GM19025 (cell line): ENCODE results near the gene ARHGAP21.

Experiments
- ATAC-seq: cut with Tn5 transposase; IDR thresholded peaks from one replicate; pipeline ENCODE4 v1.9.1; 2021; ENCODE audit warnings: mild to moderate bottlenecking, low read depth, moderate library complexity; ENCODE audit not compliant: unreplicated experiment

The ARHGAP21 gene

DNA sequence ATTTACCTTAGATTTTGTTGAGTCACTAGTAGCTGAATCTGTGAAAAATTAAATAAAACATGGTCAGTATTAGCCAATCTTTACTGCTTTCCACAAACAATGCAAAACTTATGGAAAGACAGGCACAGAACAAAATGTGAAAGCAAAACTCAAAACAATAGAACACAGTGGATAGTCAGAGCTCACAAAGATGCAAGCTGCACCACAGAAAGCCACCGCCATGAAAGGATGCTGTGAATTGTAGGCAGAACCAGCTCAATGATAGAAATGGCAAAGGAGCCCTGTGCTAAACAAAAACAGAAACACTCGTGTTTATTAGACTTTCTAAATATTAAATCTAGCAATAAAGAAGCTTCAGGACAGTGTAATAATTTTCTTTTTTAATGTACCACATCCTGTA lies 134.4 kb downstream of the ARHGAP21 start:
- no peak for ATAC-seq

- no peak for ATAC-seq
Observed at GRCh38 chr10:24579906-24580305, 143.8 kb downstream of the ARHGAP21 start.

DNA sequence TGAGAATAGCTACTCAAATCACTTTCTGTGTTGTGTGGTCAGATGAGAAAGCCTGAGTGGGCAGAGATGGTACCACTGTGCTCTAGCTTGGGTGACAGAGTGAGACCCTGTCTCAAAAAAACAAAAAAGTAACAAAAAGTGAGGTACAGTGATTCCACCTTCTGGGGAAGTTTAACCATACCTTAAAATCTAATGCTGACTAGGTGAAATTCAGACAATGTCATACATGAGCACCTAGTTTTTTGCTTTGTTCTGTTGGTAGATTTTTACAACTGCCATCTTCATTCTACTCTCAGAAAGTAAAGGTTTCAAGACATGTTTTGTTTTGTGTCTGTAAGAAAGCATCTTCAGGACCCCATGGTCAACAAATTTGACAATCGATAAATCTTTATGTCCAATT lies 144.2 kb downstream of the ARHGAP21 start:
- no peak for ATAC-seq

DNA sequence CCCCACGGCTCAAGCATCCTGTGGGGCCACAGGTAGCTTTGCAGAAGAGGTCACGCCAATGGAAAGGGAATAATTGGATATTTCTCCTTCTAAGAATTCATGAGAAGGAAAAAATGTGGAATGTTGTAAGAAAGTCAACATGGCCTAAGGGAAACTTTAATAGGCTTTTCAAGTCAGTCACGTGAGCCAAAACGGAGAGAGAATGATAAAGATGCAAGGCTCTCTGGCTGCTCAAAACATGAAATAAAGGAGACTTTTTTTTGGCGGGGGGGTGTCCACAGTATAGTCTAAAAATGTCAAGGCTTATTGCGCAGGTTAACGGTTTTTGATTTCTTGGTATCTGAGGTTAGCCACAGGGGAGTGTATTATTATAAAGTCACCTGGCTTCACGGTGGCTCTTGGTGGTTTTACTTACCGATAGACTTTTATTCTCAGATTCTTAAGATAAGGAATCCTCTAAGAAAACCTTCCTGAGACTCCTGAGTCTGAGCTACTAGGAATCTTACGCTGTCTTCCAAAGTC lies 148.1 kb downstream of the ARHGAP21 start:
- no peak for ATAC-seq

GRCh38 chr10:24574578-24575155 lies 149.0 kb downstream of the ARHGAP21 start:
- ATAC-seq = no peak

- ATAC-seq = no peak
Observed at GRCh38 chr10:24574161-24574560, 149.5 kb downstream of the ARHGAP21 start.

DNA sequence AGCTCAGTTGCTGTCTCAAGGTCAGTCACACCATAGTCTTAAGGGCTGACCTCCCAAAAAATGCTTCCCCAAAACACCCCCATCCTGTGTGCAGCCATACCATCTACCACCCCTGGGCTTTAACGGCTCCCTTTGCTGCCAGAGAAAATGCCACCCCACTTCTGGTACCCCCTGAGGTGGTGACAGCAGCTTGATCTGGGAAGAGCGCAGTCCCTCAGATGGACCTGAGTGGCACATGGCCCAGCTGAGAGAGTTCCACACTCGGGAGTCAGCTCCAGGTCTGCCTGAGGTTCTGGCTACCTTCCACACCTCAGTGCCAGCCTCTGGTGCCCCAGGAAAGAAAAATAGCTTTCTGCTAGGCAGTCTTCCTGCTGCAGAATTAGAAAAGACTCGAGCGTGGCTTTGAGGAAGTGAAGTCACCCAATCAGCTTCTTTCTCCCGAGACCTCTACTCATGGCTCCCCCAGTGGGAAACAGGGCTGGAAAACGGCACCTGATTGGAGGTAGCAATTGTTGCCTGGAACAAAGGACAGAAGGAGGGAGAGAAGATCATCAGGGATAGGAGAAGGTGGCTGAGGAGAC lies 151.7 kb downstream of the ARHGAP21 start:
- no peak for ATAC-seq

DNA sequence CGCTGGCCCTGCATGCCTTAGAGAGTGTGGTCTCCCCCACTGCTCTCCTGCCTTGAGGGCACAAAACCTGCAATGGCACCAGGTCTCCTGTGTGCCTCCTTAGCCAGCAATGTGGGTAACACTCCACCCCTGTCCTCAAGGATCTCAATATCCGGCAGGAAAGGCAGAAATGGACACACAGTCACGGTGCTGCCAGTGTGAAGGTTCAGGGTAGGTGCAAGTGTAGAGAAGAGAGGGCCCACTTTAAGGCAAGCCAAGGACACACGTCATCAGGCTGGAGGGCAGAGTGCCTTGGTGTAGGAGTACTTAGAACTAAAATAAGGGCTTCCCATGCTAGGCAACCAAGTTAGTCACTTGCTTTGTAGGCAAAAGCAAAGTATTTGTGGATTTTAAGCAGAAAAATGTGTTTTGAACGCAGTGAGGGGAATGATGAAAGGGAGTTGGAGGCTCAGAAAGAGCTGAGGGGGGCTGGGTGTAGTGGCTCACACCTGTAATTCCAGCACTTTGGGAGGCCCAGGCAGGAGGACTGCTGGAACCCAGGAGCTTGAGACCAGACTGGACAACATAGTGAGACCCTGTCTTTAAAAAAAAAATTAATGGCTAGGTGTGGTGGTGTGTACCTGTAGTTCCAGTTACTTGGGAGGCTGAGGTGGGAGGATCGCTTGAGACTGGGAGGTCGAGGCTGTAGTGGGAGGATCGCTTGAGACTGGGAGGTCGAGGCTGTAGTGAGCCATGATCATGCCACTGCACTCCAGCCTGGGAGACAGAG lies 152.8 kb downstream of the ARHGAP21 start:
- no peak for ATAC-seq

DNA sequence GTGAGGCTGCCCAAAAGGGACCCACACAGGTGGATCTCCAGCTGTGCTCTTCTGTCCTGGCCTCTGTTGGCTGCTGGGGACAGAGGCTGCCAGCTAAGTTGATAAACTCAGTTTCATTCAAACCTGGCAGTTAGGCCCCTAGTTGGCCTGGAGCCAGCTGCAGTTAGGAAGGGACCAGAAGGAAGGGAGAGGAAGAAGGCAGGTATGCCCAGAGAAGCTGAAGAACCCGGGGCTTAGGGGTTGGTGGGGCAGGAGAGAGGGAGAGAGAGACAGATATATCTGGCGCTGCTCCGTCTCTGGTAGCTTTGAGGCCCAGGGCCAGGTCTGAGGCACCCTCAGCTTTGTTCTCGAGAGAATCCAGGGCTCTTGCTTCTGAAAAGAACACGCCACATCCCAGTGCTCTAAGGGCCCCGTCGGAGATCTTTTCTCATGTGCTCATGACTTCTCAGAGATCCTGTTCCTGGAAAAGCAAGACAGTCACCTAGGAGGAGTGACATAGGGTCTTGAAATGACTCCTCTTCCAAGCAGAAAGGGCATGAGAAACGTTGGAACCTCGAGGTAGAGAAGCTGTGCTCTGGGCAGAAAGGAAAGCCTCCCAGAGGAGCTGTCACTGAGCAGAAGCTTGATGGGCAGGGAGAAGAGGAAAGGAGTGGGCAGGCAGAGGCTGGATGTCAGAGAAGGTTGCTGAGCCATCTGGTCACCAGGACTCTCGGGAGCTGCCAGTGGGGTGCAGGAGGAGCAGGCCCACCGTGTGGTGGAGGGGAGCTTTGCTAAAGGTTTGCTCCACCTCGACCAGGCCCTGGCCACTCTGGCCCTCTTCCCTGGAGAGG lies 153.6 kb downstream of the ARHGAP21 start:
- ATAC-seq = no peak

DNA sequence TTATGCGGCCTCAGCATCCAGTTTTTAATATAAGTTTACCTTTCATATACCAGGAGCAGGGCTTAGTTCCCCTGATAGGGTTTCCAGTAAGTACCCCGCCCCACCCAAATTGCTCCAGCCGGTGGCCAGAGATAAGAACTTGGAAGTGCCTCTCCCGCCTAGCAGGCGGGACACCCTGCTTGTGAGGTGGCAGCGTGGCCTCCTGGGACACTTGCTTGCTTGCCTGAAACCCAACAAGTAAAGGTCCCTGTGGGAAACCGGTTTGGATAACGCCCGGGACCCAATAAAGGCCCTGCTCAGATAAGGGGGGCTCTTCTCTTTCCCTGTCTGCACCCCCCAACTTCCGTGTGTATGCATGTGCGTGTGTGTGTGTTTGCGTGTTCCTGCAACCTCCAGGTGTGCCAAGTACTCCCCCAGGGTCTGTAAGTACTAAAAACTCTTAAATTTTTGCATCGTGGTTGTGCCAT lies 154.3 kb downstream of the ARHGAP21 start:
- ATAC-seq = no peak

- no peak for ATAC-seq
Observed at GRCh38 chr10:24568042-24568441, 155.6 kb downstream of the ARHGAP21 start.

DNA sequence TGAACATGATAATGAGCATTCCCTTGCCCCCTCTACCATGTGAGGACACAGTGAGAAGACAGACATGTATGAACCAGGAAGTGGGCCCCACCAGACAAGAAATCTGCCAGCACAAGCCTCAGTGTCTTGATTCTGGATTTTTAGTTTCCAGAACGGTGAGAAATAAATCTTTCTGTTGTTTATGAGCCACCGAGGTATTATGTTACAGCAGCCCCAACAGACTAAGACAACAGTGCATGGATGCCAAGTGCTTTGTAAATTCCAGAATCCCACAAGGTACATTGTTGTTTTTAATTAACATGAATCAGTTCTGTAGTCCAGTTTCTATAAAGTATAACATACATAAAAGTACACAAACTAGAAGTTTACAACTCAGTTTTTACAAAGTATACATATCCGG lies 162.2 kb downstream of the ARHGAP21 start:
- no peak for ATAC-seq

- no peak for ATAC-seq
Observed at GRCh38 chr10:24556750-24557742, 166.6 kb downstream of the ARHGAP21 start.

DNA sequence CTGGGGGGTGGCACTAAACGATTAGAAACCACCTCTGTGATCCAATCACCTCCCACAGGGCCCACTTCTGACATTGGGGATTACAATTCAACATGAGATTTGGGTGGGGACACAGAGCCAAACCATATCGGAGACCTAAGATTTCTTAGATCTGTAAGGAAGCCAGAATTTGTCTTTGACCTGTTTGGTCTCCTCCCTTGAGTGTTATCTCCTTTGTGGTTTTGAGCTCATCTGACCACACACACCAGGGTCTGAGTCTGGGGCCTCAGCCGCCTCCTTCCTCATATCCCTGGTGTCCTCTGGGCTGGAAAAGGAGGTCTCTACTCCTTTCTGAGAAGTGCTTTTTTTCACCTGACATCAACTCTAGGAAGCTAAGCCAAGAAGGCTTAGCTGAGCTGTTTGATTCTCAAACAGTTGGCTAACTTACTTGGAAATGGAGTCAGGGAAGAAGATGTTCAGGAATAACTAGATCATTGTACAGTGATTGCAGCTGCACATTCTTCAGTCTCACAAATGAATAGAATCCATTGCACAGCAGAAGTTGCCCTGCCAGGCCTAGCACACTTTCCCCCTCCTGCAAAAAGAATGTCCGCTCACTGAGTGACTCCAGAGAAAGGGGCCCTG lies 167.4 kb downstream of the ARHGAP21 start:
- no peak for ATAC-seq

GRCh38 chr10:24554036-24554435 lies 169.7 kb downstream of the ARHGAP21 start:
- no peak for ATAC-seq

- no peak for ATAC-seq
Observed at GRCh38 chr10:24553051-24553612, 170.6 kb downstream of the ARHGAP21 start.

- ATAC-seq = no peak
Observed at GRCh38 chr10:24552346-24553016, 171.2 kb downstream of the ARHGAP21 start.

DNA sequence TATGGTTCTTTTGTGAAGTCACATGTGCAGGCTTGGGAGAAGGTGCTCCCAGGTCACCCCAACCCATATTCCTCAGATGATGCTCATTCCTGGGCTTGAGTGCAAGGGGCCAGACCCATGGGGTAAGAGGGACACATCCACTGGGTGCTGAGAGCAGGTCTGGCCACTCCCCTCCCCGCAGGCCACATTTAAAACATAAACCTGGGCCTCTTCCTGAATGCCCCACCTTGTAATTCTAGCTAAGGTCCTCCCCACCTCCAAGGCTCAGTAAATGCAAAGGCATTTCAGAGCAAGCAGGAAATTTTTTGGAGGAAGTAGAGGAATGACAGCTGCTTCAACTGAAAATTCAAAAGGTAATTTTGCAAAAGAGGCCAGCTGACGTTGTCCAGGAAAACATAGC lies 172.5 kb downstream of the ARHGAP21 start:
- ATAC-seq = no peak
